HG03460 (cell line): Measurements from ENCODE around the gene MACC1.
"Not testable (repeated sequence)": the region's sequence is repeated elsewhere in the genome, so short reads cannot be mapped to it uniquely, and the experiment has no call there.

Experiments
- ATAC-seq: cut with Tn5 transposase; IDR thresholded peaks from one replicate; pipeline ENCODE4 v1.9.1; 2021; ENCODE audit not compliant: unreplicated experiment

MACC1 gene

DNA sequence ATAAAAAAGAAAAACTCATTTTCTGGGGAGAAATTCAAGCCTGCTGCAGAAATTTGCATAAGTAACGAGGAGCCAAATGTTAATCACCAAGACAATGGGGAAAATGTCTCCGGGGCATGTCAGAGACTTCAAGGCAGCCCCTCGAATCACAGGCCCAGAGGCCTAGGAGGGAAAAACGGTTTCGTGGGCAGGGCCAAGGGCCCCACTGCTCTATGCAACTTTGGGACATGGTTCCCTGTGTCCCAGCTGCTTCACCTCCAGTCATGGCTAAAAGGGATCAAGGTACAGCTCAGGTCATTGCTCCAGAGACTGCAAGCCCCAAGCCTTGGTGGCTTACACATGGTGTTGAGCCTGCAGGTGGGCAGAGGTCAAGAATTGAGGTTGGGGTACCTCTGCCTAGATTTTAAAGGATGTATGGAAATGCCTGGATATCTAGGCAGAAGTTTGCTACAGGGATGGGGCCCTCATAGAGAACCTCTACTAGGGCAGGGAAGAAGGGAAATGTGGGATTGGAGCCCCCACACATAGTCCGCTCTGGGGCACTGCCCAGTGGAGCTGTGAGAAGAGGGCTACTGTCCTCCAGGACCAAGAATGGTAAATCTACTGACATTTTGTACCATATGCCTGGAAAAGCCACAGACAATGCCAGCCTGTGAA lies 8.4 kb downstream of the MACC1 start:
- ATAC-seq = no peak

DNA sequence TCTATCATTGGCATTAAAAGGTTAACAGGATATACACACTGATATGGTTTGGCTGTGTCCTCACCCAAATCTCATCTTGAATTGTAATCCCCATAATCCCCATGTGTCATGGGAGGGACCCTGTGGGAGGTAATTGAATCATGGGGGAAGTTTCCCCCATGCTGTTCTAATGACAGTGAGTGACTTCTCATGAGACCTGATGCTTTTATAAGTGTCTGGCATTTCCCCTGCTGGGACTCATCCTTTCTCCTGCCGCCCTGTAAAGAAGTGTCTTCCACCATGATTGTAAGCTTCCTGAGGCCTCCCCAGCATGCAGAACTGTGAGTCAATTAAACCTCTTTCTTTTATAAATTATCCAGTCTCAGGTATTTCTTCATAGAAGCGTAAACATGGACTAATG lies 9.4 kb downstream of the MACC1 start:
- not testable (repeated sequence) for ATAC-seq

DNA sequence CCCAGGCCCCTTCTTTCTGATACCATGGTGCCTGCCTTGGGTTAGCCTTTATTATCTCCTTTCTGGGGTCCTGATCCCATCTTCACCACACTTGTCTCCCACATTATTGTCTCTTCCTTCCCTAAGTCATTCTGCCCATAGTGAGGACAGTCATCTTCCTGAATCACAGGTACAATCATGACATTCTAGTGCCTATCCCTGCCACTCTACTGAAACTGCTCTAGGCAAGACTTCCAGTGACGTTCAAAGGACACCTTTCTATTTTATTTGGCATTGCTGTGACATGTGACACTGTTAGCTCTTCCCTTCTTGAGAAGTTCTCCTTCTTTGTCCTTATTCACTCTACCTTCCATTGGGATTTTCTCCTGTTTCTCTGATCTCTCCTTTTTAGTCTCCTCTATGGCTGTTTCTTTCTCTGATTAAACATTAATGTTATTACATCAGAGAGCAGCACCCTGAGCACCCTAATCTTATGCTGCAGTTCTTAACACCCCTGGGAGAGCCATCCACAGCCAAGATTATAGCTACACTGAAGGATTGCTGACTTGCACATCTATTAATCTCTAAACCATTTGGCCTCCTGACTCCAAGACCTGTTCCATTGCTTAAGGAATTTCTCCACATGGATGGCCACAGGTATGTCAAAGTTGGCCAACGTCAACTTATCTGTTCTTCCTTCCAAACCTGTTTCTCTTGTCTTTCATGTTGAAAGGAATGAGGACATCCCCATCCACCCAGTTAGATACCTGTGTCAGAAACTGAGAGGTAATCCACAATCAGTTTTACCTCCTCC lies 10.9 kb downstream of the MACC1 start:
- ATAC-seq = no peak

DNA sequence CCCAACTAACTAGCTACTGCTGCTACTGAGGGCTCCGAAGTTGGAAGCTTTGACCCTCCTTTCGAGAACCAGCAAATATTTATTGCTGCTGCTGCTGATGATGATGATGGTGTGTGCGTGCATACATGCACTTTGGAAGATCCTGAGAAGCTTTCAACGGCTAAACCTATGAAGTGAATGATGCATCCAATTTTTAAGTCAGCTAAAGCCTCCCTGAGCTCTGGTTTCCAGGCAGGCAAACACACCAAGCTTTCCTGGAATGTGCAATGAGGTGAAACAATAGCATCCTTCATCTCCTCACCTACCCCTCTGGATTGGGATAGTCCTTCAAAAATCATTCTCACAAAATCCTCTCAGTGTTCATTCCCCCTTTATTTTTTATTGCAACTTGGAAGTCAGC lies 13.9 kb downstream of the MACC1 start:
- no peak for ATAC-seq

DNA sequence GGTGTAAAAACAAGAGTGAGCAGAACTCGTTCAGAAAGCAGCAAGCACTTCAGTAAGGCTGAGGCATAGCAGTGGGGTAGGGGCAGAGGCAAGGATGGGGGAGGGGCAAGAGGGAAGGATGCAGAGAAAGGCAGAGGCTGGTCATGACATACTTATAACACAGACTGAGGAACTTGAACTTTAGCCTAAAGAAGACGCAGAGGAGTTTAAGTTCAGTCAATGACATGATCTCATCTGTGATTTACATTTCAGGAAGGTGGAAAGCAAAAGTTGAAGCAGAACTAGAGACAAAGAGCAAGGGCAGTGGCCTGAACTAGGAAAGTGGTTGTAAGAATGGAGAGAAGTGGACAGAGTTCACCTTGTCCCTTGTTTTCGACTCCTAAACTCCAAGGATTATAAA lies 15.8 kb downstream of the MACC1 start:
- ATAC-seq = peak; percentile 28

DNA sequence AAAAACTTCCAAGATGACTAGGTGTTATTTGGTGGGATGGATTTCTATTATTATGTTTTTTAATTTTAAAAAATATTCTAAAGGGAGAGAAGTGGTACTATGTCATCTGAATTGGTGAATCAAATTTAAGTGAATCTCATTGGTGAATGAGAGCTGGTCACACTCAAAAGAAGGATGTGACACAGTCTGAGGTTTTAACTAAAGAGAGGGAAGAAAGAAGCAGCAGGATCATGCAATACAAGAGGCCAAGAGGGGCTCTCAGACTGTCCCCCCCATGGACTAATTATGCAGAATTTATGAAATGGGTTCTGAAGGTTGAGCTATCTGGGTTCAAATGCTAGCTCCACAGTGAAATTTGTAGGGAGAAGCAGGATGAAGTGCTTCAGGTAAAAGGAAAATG lies 16.2 kb downstream of the MACC1 start:
- no peak for ATAC-seq

DNA sequence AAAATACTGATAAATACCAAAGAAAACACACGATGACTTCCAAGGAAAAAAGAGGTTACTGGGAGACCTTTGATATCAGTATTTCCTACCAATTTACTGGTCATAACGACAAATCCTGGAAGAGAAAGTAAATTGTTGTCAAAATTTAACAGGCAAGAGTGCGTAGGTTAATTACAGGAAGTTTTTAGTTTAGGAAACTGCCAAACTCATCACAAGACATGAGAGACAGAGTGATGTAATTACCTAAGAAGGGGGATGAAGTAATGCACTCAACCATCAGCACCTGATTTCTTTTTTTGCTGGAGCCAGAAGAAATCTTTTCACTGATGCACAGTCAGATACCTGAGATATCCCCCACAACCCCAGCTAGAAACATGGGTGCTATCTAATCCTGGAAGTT lies 16.8 kb downstream of the MACC1 start:
- no peak for ATAC-seq

DNA sequence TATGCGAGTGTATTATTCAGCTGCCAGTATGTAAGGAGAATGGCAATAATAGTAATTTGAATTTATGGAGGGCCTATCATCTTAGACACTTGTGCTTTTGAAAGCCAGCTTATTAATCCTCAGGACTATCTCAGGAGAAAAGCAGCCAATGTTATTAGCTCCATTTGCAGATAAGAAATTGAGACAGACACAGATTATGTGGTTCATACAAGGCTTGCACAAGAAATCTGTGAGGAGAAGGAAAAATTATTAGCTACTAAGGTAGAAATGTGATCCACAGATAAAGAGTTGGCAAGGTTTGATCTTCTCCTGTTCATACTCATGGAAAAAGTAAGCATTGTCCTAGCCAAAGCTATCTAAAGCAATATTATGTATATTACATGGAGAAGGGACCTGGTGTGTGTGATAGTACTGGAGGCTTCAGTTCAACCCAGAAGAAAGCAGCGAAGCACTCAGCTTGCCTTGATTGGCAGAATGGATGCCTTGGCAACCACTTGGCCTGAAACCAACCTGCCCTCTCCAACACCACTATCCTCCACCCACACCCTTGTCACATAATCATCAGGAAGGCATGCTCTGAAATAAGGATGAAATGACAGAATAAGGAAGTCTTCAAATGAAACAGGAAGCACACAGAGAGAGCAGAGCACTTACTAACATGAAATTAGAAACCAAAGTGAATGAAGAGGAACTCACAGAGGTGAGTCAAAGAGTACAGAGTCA lies 18.0 kb downstream of the MACC1 start:
- peak; percentile 79 for ATAC-seq

DNA sequence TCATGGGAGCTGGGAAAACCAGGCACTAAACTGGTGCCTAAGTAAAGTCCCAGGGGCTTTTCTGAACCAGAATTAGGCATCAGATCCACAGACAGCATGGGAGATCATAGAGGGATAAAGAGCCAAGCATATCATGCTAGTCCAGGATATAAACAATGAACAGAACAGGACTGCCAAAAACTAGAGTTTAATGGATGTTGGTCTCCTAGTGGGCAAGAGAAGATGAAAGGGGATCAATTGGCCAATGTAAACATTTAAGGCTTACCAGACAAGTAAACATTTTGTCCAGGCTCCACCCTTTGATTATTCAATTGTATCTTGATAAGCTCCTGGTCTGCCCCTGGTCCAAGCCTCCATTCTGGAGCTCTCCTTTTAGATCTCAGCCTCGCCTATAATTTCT lies 18.9 kb downstream of the MACC1 start:
- no peak for ATAC-seq

DNA sequence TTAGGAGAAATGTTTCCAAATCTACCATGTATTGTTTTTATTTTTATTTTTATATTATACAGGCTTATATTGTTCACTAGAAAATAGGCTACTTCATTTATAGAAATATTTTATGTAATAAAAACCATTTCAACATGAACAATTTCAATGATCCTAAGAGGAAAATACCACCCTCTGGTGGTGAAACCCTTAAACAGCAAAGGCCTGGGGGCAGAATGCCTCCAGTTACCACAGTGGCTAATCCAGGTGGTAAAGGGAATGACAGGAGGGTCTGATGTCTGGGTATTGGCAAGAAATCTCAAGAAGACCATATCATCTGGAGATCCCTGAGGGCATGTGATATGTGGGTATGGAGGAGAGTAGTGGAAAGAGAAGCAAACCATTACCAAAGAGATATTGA lies 19.3 kb downstream of the MACC1 start:
- ATAC-seq = no peak

DNA sequence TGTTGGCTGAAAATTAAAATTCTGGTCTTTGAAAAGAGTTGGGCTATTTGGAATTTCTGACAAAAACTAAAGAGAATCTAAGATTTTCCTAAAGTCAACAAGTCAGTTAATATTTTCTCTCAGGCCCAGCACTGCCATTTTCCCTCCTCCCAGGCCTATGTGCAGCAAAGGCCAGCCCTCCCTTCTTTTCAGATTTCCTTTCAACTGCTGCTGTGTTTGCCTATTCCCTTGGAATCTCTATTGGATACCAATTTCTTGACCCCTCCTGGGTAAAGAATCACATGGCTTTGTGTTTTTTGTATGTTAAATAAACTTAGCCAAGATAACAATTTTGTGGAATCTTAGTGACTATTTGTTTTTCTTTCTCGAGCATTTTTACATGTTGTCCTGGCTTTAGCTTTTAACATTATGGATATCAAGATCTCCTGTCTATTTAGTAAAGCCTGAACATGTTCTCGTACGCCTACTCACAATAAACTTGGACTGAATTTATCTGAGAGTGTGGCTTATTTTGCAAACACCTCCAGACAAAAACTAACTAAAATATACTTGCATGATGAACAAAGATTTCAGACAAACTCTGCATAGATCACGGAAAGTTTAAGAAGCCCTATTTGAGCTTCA lies 19.9 kb downstream of the MACC1 start:
- no peak for ATAC-seq

DNA sequence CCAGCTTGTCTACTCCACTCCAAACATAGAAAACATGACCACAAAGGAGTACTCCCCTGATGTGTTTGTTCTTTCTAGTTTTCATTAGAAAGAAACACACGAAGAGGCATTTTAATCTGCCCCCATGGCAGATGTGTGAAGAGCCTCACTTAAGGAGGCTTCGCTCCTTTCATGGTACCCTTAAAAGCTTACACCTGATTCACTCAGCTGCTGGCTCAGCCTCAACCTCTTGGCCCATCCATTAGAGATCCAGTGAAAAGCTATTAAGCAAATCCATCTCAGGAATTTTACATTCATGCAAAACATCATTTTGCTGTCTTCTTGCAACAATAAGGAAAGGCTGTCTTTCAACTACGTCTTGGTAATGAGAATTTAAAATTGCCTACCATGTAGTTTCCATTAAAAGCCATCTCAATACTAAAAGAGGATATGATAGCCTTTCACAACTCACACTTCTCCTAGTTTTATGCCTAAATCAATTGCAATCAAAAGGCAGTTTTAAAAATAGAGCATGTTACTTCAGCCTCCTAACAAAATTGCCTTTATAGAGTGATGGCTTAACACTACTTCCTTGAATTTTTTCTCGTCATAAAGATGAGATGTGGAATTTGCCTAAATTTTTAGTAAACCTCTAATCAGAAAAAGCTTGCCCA lies 22.7 kb downstream of the MACC1 start:
- ATAC-seq = no peak

DNA sequence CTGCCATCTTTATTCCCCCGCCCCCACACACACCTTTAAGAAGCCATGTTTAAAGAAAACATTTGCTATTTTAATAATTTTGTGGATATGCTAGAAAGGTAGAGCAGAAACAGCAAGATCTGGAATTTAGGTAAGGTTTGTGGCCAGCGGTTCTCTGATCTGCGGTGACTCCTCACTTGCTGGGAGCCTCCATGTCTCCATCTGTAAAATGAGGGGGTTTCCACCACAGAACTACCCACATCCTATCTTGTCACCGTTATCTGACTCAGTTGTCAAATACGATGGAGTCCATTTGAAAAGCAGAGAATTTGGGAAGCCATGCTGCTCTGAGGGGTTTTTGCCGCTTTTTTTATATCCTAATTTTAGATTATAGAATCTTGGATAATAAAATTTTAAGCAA lies 23.3 kb downstream of the MACC1 start:
- ATAC-seq = peak; percentile 12

DNA sequence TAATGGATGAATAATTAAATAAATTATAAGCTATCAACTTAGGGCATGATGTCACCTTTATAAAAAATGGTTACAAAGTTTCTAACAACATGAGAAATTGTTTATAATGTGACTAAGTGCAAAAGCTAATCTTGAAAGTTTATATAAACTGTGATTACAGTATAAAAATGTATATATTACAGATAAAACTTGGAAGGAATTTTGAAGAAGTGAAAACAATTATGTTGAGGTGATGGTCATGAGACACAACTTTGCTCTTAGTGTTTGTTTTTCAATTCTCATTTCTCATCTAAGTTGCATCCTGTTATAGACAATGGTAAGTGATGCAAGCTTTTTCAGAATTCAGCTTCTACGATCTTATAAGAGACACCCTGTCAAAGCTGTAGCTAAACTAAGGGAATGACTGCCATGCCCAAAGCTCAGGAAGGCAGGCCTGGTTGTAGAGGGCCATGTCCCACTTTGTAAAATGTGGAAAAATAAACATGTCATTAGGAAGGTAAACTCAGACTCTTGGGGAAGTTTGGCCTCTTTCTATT lies 23.9 kb downstream of the MACC1 start:
- peak; percentile 76 for ATAC-seq

DNA sequence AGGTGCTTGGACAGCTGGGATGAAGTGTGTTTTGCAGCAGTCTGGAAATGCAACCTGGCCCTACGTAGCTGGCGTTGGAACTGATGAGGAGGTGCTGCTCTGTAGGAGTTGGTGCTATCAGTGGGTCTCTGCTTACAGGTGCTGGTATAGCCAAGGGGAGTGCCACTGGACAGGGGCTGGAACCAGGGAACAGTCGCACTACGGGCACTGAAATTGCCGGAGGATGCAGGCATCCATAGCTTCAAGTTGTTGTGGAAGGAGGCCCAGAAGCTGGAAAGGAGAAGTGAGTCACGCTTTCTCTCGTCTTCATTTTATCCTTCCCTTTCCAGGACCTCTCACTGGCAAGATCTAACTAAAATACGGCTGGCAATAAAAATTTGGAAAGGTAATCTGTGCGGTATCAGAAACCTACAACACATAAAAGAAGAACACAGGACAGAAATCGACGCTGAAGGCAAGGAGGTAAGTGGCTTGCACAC lies 25.8 kb downstream of the MACC1 start:
- no peak for ATAC-seq

DNA sequence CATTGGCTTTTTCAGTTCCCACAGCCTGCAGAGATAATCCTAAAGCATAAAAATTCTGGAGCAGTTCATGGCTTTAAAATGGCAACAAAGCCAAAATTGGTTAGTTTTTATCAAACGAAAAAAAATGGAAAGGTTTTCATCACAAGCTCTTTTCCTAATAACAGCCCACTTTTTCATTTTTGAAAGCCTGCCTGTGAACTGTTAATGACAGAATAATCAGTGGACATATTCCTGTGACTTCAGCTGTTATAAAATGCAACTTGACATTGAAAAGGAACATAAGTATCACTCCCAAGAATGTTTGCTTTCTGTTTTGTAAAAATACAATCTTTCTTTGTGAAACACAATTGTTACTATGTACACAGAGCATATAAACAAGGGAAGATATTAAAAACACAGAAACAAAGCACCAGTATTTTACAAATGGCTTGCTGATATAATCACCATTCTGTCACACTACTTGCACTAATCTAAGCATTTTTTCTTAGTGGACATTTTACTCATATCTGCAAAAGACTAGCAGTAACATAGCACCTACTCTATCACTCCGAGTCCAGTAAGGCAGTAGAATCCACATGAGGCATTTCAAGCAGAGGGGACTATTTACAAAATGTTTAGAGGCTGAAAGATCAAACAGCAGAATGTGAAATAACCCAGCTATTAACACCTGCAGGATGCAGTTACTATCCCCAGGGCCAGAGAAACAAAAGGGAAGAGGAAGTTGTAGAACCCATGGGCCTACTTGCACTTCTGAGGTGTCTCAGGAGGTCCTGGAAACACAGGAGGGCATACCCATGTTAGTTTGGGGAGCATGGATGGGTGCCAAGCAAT lies 26.4 kb downstream of the MACC1 start:
- no peak for ATAC-seq

DNA sequence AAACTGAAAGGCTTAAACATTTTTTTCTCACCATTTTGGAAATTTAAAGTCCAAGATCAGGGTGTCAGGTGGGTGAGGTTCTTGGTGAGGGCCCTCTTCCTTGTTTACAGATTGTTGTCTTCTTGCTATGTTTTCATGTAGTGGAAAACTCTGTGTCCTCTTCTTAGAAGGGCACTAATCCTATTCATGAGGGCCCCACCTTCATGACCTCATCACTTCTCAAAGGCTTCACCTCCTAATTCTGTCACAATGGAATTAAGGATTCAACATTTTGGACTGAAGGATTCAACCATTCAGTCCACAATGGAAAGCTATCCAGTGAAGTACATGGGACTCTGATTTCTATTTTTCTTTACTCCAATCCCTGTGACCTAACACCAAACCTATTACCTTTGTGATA lies 27.3 kb downstream of the MACC1 start:
- ATAC-seq = no peak

DNA sequence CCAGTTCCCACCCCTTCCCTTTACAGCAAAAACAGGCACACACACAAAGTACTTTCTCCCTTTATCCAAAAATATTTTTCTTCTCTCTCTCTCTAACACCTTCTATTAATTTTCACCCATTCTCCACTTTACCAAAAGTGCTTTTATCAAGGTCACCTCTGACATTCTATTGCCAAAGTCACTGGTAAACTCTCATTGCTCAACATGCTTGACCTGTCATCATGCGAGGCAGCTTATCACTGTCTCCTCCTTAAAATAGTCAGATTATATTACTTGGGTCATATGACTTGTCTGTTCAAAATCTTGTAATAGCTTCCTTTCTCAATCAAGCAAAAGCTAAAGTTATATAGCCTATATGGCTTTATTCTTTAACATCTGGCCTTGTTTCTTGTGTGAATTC lies 28.6 kb downstream of the MACC1 start:
- ATAC-seq = no peak

DNA sequence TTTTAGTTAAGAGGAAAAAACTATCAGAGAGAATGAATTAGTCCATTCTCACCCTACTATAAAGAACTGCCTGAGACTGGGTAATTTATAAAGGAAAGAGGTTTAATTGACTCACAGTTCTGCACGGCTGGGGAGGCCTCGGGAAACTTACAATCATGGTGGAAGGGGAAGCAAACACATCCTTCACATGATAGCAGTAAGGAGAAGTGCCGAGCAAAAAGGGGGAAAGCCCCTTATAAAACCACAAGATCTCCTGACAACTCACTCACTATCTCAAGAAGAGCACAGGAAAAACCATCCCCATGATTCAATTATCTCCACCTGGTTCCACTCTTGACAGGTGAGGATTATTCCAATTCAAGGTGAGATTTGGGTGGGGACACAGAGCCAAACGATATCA lies 29.3 kb downstream of the MACC1 start:
- ATAC-seq = not testable (repeated sequence)

DNA sequence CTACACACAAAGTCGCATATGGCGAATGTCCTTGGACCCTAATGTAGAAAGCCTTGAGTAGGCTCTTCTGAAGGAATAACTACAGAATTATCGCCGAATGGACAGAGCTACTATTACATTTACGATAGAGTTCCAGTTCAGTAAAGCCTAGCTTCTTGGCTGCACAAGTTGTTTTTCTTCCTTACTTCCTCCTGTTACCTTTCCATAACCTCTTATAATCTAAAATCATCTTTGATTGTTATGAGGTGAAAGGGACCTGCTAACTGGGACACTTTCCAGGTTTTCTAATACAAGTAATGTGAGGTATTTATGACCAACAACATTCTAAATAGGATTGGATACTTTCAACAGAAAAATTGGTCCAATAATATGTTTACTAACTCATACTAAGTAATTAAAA lies 31.2 kb downstream of the MACC1 start:
- ATAC-seq = no peak
